ENCODE results near the gene MRAP. TPM values are rescaled to one million over a fixed set of nuclear protein-coding genes. Genes with fewer than 3 reads are reported as not detected.

MRAP gene
- total RNA-seq, 1 experiment from 2014 or later = not detected

DNA sequence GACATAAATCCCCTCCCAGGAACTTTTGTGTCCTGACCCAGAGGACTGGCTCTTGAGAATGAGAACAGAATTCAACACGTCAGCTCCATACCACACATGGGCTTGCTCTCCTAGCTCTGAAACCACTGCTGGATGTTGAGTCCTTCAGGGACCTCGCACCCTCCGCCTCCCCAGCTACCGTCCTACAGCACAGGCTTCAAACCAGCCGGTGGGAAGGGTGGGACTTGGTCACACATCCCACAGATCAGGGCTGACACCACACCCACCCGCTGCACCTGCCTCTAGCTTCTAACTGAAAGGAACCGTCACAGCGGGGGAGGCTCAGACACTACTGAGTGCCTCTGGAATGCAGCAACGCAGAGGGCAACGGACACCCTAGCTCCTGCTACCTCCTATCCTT, 24.0 kb downstream of the MRAP start:
- Histone ChIP-seq H3K36me3 (peaks cover 79% of the 10 kb centered on the region), H3K27ac (no peak overlapping the region)
- DNase-seq = no peak

DNA sequence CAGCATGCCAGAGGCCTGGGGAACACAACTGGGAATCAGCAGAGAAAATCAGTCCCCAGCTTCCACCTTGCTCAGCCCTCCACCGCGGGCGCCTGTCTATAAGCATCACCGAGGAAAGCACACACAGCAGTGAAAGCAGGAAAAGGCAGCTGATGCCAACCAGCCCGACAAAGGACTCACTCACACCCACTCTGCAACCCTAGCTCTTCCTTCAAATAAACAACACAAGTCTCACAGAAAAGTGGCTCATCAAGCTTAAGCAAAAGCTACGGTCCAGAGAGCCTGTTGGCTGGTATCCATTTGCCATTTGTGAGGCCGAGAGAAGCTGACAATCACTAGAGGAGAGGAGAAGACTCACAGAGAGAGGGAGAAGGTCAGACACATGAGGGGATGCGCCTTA, 27.1 kb downstream of the MRAP start:
- Histone ChIP-seq H3K27ac (no peak overlapping the region), H3K9me3 (replicated peaks) (no peaks in the 10 kb centered on the region), H3K4me1 (no peaks in the 10 kb centered on the region), H3K4me3 (no peak overlapping the region), H3K27me3 (no peaks in the 10 kb centered on the region), H3K36me3 (peaks cover 78% of the 10 kb centered on the region)
- no peak for DNase-seq

More for the DNA sequence above, 24.0 kb downstream of the MRAP start:
- Histone ChIP-seq H3K4me3 (no peak overlapping the region), H3K4me1 (no peaks in the 10 kb centered on the region), H3K27me3 (no peaks in the 10 kb centered on the region), H3K9me3 (replicated peaks) (no peaks in the 10 kb centered on the region)

DNA sequence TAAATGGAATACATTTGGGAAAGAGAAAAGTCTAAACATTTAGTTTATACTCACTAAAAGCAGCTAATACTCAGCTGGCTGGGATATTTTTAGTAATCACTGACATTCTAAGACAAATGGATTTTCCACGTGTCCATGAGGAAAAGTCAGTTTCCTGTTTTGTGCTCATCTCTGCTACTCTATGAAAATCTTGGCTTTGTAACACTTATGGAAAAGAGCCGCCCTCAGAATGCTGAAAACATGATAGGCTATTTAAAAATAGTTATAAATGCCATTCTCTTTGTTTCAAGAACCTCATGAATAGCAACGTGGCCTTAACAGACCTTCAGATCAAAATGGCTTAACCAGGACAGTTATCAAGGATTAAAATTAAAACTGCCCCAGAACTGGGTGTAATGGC, 29.9 kb downstream of the MRAP start:
- peaks cover 79% of the 10 kb centered on the region for H3K36me3 ChIP-seq
- H3K4me1 ChIP-seq = peaks cover 6% of the 10 kb centered on the region
- no peak for DNase-seq
- H3K4me3 ChIP-seq = no peak overlapping the region
- H3K27ac ChIP-seq = no peak overlapping the region
- peaks cover 4% of the 10 kb centered on the region for H3K9me3 ChIP-seq (replicated peaks)
- H3K27me3 ChIP-seq = no peaks in the 10 kb centered on the region

DNA sequence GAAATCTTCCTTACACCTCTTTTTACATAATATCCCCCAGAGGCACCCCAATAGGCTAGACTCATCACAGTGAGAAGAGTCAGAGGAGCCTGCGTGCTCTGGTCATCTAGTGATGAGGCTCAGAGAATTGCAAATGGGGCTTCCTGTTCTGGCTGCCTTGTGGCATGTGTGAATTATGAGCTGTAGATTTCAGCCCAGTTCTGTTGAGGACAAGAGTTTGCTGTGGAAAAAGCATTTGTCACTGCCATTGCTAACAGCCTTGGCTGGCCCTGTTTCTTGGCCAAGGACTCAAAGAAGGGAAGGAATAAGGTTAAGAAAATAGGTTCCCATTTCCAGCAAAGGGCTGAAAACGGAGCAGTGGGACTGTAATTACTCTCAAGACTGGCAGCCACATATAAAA, 30.7 kb downstream of the MRAP start:
- Histone ChIP-seq H3K9me3 (replicated peaks) (peaks cover 4% of the 10 kb centered on the region), H3K27ac (no peak overlapping the region), H3K4me3 (no peak overlapping the region), H3K27me3 (no peaks in the 10 kb centered on the region), H3K36me3 (peaks cover 81% of the 10 kb centered on the region), H3K4me1 (peaks cover 6% of the 10 kb centered on the region)
- DNase-seq = no peak

DNA sequence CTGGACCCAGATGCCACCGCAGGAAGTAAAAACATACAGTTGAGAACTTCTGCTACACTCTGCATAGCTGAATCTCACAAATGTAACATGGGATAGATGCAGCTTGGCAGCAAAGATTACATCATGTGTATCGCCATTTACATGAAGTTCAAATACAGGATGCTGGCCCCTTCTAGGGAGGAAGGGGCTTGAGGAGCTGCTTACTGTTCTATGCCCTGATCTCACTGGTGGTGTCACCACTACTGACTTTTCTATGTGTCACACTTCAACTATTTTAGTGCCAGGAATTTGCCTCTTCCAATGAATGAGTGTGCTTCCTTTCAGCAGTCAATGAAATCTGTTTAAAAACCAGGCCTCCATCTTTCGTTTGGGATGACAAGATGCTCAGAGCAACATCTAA, 31.1 kb downstream of the MRAP start:
- Histone ChIP-seq H3K4me1 (peaks cover 6% of the 10 kb centered on the region), H3K4me3 (no peak overlapping the region), H3K36me3 (peaks cover 80% of the 10 kb centered on the region), H3K9me3 (replicated peaks) (peaks cover 4% of the 10 kb centered on the region), H3K27me3 (no peaks in the 10 kb centered on the region), H3K27ac (no peak overlapping the region)
- no peak for DNase-seq

DNA sequence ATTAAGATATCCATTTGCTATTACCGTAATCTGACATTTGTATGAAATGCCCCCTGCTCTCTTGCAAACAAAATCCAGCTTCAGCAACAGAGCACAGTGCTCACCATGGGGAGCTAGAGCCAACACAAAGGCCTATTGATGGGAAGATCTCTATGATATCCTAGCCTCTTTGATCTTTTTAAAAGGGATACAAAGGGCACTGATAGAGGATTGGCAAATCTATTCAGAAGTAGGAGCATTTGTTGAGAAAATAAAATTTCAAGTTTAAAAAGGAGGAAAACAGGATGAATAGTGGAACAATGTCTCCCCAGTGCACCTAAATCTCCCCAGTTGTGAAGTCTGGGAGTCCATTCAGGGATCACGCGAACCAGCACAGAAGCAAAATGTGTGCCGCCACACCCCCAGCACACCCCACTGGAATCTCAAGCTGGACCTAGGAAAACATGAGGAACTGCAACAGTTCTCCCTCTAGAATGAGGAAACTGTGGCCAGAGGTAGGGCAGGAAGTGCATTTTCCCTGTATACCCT, 32.2 kb downstream of the MRAP start:
- peaks cover 4% of the 10 kb centered on the region for H3K9me3 ChIP-seq (replicated peaks)
- DNase-seq = no peak
- peaks cover 87% of the 10 kb centered on the region for H3K36me3 ChIP-seq

DNA sequence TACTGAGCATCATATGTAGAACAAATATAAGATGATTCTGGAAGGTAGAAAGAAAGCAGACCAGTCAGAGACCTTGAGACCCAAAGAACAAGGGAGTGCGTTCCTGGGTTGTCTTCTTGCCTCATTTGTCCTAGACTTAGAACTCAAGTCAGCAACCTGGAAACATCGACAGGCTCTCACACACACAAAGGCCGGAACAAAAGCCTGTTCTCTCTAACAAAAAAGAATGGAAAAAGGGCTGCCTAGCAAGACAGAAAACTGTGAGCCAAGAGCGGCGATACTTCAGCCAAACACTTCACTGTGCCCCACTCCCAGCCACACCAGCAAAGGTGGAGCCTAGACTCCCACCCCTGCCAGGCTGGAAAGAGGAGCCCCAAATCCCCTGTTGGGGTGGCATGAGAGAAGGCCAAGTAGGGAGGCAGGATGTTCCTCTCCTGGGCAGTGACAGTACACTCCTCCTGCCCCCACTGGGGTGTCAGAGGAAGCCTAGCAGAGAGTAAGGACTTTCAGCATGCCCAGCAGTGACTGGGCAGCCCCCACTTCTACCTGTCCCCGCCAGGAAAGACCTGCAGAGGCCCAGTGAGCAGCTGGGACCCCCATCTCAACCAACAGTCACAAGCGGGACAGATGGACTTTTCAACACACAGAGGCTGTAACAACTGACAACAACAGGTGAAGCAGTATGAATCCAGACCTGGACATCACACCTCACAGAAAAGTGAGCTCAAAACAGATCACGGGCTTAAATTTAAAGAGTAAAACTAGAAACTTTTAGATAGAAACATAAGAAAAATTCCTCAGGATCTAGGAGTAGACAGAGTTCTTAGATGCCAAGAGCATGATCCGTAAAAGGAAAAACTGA, 33.0 kb downstream of the MRAP start:
- H3K36me3 ChIP-seq = peaks cover 84% of the 10 kb centered on the region
- H3K4me3 ChIP-seq = no peak overlapping the region
- H3K9me3 ChIP-seq (replicated peaks) = peaks cover 4% of the 10 kb centered on the region
- H3K27ac ChIP-seq = peak overlapping the region; percentile 49
- DNase-seq = peak; percentile 37 to 76
- H3K4me1 ChIP-seq = peaks cover 6% of the 10 kb centered on the region
- H3K27me3 ChIP-seq = no peaks in the 10 kb centered on the region

More for the DNA sequence above, 32.2 kb downstream of the MRAP start:
- H3K4me3 ChIP-seq = no peak overlapping the region
- no peaks in the 10 kb centered on the region for H3K27me3 ChIP-seq
- H3K4me1 ChIP-seq = peaks cover 6% of the 10 kb centered on the region
- H3K27ac ChIP-seq = no peak overlapping the region

DNA sequence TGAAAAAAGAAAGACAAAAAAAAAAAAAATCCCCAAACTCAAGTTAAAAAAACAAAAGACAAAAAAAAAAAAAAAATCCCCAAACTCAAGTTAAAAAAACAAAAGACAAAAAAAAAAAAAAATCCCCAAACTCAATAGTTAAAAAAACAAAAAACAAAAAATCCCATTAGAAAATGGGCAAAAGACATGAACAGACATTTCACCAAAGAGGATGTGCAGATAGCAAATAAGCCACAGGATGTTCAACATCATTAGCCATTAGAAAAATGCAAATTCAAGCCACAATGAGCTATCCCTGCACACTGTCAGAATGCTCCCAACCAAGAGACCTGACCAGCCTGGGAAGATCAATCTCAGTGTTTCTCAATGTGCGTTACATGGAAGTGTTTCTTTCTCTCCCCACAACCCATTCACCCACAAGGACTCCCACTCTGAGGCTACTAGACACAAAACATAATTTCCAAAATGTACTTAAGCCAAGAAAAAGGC, 33.9 kb downstream of the MRAP start:
- no peak overlapping the region for H3K27ac ChIP-seq
- no peak overlapping the region for H3K4me3 ChIP-seq
- no peak for DNase-seq
- no peaks in the 10 kb centered on the region for H3K27me3 ChIP-seq
- peaks cover 83% of the 10 kb centered on the region for H3K36me3 ChIP-seq
- peaks cover 6% of the 10 kb centered on the region for H3K4me1 ChIP-seq
- peaks cover 4% of the 10 kb centered on the region for H3K9me3 ChIP-seq (replicated peaks)

DNA sequence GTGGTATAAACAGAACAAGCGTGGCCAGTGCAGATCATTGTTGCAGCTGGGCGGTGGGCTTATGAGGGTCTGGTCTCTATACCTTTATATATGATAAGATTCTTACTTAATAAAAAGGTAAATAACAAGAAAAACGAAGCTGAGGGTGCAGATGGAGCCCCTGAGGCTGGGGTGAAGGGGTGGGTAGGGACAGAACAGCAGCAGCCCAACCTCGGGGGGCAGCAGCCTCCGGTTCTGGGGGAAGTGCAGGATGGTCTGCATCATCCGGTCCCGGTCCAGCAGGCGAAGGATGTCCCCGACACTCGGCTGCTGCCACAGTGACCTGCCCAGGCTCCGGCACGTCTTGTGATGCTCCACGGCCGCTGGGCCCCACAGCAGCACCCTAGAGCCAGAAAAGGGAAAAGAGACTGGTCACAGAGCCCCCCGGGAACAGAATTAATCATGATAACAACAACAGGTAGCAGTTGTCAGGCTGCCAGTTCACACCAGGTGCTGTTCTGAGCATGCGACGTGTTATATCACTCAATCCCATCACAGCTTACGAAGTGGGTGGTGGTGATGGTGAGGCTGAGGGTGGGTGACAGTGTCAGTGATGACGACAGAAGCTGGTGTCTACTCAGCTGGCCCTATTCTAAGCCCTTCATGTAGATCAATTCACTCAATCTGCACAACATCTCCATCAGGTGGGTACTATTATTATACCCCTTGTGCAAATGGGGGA, 35.5 kb downstream of the MRAP start:
- Histone ChIP-seq H3K27ac (no peak overlapping the region), H3K36me3 (peaks cover 85% of the 10 kb centered on the region)

DNA sequence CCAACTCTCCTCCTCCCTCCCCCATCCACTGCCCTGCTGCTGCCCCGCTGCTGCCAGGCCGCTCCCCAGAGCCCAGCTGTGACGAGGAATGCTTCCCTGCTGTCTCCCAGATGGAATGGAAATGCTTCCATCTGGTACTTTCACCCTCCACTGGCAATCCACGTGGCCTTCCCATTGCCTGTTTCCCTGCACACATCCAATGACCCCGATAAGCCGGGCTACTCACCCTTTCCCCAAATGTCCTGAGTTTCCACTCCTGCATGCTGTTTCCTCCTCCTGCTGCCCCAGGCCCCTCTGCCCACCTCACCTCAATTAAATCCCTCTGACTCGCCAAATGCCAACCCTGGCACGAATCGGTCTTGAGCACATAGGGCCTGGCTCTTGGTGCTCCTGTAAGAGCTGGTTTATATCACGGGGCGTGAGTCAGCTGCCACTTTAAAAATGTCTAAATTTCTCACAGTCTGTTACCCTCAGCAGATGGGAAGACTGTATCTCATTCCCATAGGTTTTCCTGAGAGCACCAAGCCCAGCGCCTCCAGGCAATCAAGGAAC, 36.4 kb downstream of the MRAP start:
- H3K36me3 ChIP-seq = peaks cover 83% of the 10 kb centered on the region
- H3K9me3 ChIP-seq (replicated peaks) = peaks cover 4% of the 10 kb centered on the region
- no peak overlapping the region for H3K4me3 ChIP-seq
- DNase-seq = no peak
- peaks cover 10% of the 10 kb centered on the region for H3K4me1 ChIP-seq
- no peak overlapping the region for H3K27ac ChIP-seq
- no peaks in the 10 kb centered on the region for H3K27me3 ChIP-seq

More for the DNA sequence above, 35.5 kb downstream of the MRAP start:
- Histone ChIP-seq H3K4me1 (peaks cover 6% of the 10 kb centered on the region), H3K27me3 (no peaks in the 10 kb centered on the region), H3K9me3 (replicated peaks) (peaks cover 4% of the 10 kb centered on the region), H3K4me3 (no peak overlapping the region)
- no peak for DNase-seq

DNA sequence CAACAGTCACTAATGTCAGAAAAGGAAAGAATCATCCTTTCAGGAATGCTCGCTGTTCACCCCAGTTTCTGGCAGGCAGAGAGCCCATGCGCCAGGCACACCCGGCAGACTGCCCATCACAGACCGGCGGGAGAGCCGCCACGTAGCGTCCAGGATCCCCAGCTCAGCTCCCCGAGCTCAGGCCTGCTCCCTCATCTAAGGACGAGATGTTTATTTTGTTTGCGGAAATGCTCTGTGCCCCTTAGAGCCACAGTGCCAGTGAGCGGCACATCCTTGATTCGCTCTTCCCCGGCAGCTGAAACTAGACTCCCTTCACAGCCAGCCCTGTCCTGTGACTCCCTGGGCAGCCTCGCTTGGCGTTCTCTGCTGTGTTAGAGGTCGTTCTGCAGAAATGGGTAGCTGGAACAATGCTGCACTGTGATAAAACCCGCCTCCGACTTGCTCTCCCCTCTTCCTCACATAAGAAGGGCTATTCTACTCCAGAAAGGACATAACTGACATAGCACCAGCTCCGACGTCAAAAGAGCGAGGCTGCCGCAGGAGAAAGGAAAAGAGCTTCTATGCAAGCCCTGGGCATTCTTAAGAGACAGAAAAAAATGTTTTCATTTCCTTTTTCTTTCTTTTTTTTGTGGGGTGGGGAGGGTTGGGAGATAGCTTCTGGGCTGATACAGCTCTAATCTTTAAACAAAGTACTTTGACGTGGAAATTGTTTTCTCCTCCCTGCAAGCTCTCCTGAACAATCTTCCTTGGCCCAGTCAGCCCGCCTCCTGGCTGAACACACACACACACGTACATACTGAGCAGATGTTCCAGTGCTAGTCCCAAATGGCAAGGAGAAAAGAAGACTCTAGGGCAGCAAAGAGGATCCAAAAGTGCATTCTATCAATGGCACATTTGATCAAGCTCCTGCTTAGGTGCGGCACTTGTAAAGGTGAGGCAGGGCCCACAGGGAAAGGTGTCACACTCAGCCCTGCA, 37.2 kb downstream of the MRAP start:
- H3K27ac ChIP-seq = no peak overlapping the region
- H3K27me3 ChIP-seq = no peaks in the 10 kb centered on the region
- peaks cover 11% of the 10 kb centered on the region for H3K4me1 ChIP-seq
- H3K4me3 ChIP-seq = no peak overlapping the region
- DNase-seq = no peak
- peaks cover 4% of the 10 kb centered on the region for H3K9me3 ChIP-seq (replicated peaks)
- peaks cover 84% of the 10 kb centered on the region for H3K36me3 ChIP-seq

DNA sequence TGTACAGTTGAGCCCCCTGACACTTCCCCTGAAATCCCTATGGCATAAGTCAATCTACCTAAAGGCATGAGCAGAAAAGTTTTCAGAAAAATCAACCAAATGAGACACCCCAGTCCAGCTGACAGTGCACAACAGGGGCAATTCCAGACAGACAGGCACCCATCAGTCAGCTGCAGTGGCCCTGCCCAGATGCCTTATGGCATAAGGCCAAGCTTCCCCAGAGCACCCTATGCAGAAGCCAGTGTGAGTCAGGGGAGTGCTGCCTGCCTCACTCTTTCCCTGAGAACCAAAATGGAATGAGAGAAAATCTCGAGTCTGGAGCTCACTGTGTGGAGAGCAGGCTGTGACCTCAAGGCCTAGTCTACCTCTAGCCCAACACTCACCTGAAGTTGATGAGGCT, 38.1 kb downstream of the MRAP start:
- Histone ChIP-seq H3K27ac (no peak overlapping the region), H3K4me1 (peaks cover 10% of the 10 kb centered on the region), H3K4me3 (no peak overlapping the region), H3K36me3 (peaks cover 79% of the 10 kb centered on the region), H3K27me3 (no peaks in the 10 kb centered on the region), H3K9me3 (replicated peaks) (peaks cover 4% of the 10 kb centered on the region)
- no peak for DNase-seq

DNA sequence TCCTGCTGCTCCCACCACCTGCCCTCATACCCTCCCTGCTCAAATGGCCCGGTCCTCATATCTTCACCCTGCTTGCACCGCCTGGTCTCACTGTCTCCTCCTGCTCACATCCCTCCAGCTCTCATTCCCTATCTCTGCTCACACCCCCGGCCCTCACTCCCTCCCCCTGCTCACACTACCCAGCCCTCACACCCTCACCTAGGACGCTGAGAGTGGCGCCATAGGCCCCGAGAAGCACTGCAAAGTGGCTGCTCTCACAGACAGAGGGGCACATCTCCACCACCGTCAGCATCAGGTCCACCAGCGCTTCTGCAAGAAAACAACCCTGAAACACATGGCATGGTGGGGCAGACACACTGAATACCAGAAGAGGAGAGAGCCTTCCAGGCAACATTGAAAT, 38.6 kb downstream of the MRAP start:
- H3K9me3 ChIP-seq (replicated peaks) = peaks cover 4% of the 10 kb centered on the region
- peaks cover 5% of the 10 kb centered on the region for H3K4me1 ChIP-seq
- no peak overlapping the region for H3K4me3 ChIP-seq
- peaks cover 76% of the 10 kb centered on the region for H3K36me3 ChIP-seq
- H3K27me3 ChIP-seq = no peaks in the 10 kb centered on the region
- no peak overlapping the region for H3K27ac ChIP-seq
- DNase-seq = no peak

Measured in SJCRH30 (cell line).